HEK293 (cell line): ENCODE measurements around the gene BHLHA9.

Source experiments
- ATF2 ChIP-seq: fragments of 450-650 bp; formaldehyde crosslinking; IDR thresholded peaks from 2 replicates; pipeline ENCODE4 v1.5.1; 2016; ENCODE audit warnings: missing biosample characterization, missing genetic modification characterization, low read depth
- HOXA7 ChIP-seq: sonication (generic); formaldehyde crosslinking; IDR thresholded peaks from 2 replicates; pipeline ENCODE4 v1.8.1; 2022; ENCODE audit warnings: missing genetic modification reagents, borderline replicate concordance
- IKZF3 ChIP-seq: fragments of 450-650 bp; IDR thresholded peaks from 2 replicates; pipeline ENCODE4 v1.5.0; 2018; ENCODE audit warnings: missing biosample characterization, mild to moderate bottlenecking, missing genetic modification characterization, moderate library complexity
- RBAK ChIP-seq: fragments of 450-650 bp; formaldehyde crosslinking; IDR thresholded peaks from 2 replicates; pipeline ENCODE4 v1.5.1; 2016; ENCODE audit warnings: missing biosample characterization, missing genetic modification characterization
- REPIN1 ChIP-seq: fragments of 450-650 bp; formaldehyde crosslinking; IDR thresholded peaks from 2 replicates; pipeline ENCODE4 v1.5.1; 2017; ENCODE audit warnings: missing biosample characterization, missing genetic modification characterization, low read depth
- REST ChIP-seq: fragments of 450-650 bp; formaldehyde crosslinking; IDR thresholded peaks from 2 replicates; pipeline ENCODE4 v1.5.1; 2016; ENCODE audit warnings: missing biosample characterization, missing genetic modification characterization
- SETDB1 ChIP-seq: IDR thresholded peaks from one replicate; pipeline ENCODE4 v1.6.1; 2017; ENCODE audit warnings: mild to moderate bottlenecking, low read length, moderate library complexity, mixed read lengths; ENCODE audit not compliant: insufficient read length
- TSHZ1 ChIP-seq: fragments of 450-650 bp; formaldehyde crosslinking; IDR thresholded peaks from 2 replicates; pipeline ENCODE4 v1.5.1; 2016; ENCODE audit warnings: missing biosample characterization, missing genetic modification characterization, borderline replicate concordance
- YY1 ChIP-seq: fragments of 450-650 bp; formaldehyde crosslinking; IDR thresholded peaks from 2 replicates; pipeline ENCODE4 v1.5.1; 2018; ENCODE audit warnings: missing biosample characterization, missing genetic modification characterization
- YY2 ChIP-seq: fragments of 450-650 bp; formaldehyde crosslinking; IDR thresholded peaks from 2 replicates; pipeline ENCODE4 v1.5.1; 2016; ENCODE audit warnings: missing biosample characterization, missing genetic modification characterization
- ZNF184 ChIP-seq: fragments of 450-650 bp; IDR thresholded peaks from 2 replicates; pipeline ENCODE4 v1.5.1; 2018; ENCODE audit warnings: missing biosample characterization, mild to moderate bottlenecking, missing genetic modification characterization
- ZNF23 ChIP-seq: fragments of 450-650 bp; formaldehyde crosslinking; IDR thresholded peaks from 2 replicates; pipeline ENCODE4 v1.5.1; 2016; ENCODE audit warnings: missing biosample characterization, missing genetic modification characterization, borderline replicate concordance
- ZNF366 ChIP-seq: fragments of 450-650 bp; formaldehyde crosslinking; conservative IDR thresholded peaks from 2 replicates; pipeline ENCODE4 v1.5.1; 2016; ENCODE audit warnings: missing biosample characterization, missing genetic modification characterization
- ZNF514 ChIP-seq: fragments of 450-650 bp; formaldehyde crosslinking; IDR thresholded peaks from 2 replicates; pipeline ENCODE4 v1.5.1; 2016; ENCODE audit warnings: missing biosample characterization, missing genetic modification characterization
- ZNF530 ChIP-seq: fragments of 450-650 bp; formaldehyde crosslinking; IDR thresholded peaks from 2 replicates; pipeline ENCODE4 v1.5.1; 2016; ENCODE audit warnings: low read depth, missing biosample characterization, missing genetic modification characterization
- ZNF596 ChIP-seq: fragments of 450-650 bp; IDR thresholded peaks from 2 replicates; pipeline ENCODE4 v1.5.0; 2018; ENCODE audit warnings: missing biosample characterization, mild to moderate bottlenecking, missing genetic modification characterization, moderate library complexity
- ZNF654 ChIP-seq: fragments of 450-650 bp; formaldehyde crosslinking; IDR thresholded peaks from 2 replicates; pipeline ENCODE4 v1.5.1; 2016; ENCODE audit warnings: low read depth, missing biosample characterization, missing genetic modification characterization
- ZNF777 ChIP-seq: fragments of 450-650 bp; formaldehyde crosslinking; IDR thresholded peaks from 2 replicates; pipeline ENCODE4 v1.5.1; 2017; ENCODE audit warnings: missing biosample characterization, missing genetic modification characterization, borderline replicate concordance
- ZNF785 ChIP-seq: fragments of 450-650 bp; formaldehyde crosslinking; IDR thresholded peaks from 2 replicates; pipeline ENCODE4 v1.5.1; 2016; ENCODE audit warnings: missing biosample characterization, missing genetic modification characterization
- ZNF830 ChIP-seq: fragments of 450-650 bp; IDR thresholded peaks from 2 replicates; pipeline ENCODE4 v1.5.0; 2018; ENCODE audit warnings: missing biosample characterization, missing genetic modification characterization, low read depth, mild to moderate bottlenecking, moderate library complexity
- ZSCAN4 ChIP-seq: fragments of 450-650 bp; formaldehyde crosslinking; IDR thresholded peaks from 2 replicates; pipeline ENCODE4 v1.5.1; 2017; ENCODE audit warnings: missing biosample characterization, missing genetic modification characterization
- TF ChIP-seq, protein P1 (sequence below): fragments of 450-650 bp; formaldehyde crosslinking; IDR thresholded peaks from 2 replicates; pipeline ENCODE4 v1.5.1; 2016; ENCODE audit warnings: missing biosample characterization, missing genetic modification characterization
- TF ChIP-seq, protein P2 (sequence below): fragments of 450-650 bp; formaldehyde crosslinking; IDR thresholded peaks from 2 replicates; pipeline ENCODE4 v1.5.1; 2016; ENCODE audit warnings: missing biosample characterization, missing genetic modification characterization
- TF ChIP-seq, protein P3 (sequence below): fragments of 450-650 bp; formaldehyde crosslinking; IDR thresholded peaks from 2 replicates; pipeline ENCODE4 v1.5.1; 2017; ENCODE audit warnings: missing biosample characterization, missing genetic modification characterization

Gene BHLHA9

DNA sequence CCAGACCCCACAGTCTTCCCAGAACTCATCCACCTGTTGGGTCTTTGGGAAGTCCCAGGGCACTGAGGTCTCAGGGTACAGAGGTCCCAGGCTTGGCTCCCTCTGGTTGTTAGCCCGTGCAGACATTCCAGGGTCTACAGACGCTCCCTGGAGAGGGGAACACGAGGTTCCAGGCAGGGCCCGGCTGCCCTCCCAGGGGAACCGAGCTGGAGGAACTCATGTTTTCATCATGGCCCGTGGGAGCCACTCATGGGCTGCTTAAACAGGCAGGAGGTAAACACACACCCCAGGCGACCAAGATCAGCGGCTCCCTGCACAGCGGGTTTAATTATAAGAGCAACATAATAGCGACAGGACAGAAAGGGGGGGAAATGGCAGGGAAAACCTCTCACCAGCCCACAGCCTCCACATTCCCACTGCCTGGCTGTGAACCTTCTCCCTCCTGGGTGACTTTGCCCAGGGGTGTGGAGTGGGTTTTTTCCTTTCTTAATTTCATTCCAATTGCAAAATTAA, 45.7 kb downstream of the BHLHA9 start (continued):
- TF ChIP-seq ZNF654 (no peak), ZNF830 (tag by site-specific recombination) (no peak), REPIN1 (tag by site-specific recombination) (no peak), YY1 (tag by site-specific recombination) (peak; percentile 38; the same call in 1 of the 2 replicates), ZNF530 (tag by site-specific recombination) (no peak), ZNF366 (tag by site-specific recombination) (no peak), ZNF785 (tag by site-specific recombination) (no peak), ZNF184 (no peak), REST (no peak), ZNF514 (tag by site-specific recombination) (no peak), HOXA7 (CRISPR knock-in tag) (no peak), ATF2 (no peak), ZNF23 (tag by site-specific recombination) (no peak), IKZF3 (peak; percentile 85), ZSCAN4 (no peak), TSHZ1 (peak; percentile 66; the same call in 1 of the 2 replicates), RBAK (tag by site-specific recombination) (no peak), ZNF596 (tag by site-specific recombination) (peak; percentile 40; the same call in 1 of the 2 replicates), SETDB1 (no peak), YY2 (tag by site-specific recombination) (no peak), ZNF777 (no peak)
- TF ChIP-seq, protein P1, sequence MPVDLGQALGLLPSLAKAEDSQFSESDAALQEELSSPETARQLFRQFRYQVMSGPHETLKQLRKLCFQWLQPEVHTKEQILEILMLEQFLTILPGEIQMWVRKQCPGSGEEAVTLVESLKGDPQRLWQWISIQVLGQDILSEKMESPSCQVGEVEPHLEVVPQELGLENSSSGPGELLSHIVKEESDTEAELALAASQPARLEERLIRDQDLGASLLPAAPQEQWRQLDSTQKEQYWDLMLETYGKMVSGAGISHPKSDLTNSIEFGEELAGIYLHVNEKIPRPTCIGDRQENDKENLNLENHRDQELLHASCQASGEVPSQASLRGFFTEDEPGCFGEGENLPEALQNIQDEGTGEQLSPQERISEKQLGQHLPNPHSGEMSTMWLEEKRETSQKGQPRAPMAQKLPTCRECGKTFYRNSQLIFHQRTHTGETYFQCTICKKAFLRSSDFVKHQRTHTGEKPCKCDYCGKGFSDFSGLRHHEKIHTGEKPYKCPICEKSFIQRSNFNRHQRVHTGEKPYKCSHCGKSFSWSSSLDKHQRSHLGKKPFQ (tag by site-specific recombination), result peak; percentile 88
- TF ChIP-seq, protein P2, sequence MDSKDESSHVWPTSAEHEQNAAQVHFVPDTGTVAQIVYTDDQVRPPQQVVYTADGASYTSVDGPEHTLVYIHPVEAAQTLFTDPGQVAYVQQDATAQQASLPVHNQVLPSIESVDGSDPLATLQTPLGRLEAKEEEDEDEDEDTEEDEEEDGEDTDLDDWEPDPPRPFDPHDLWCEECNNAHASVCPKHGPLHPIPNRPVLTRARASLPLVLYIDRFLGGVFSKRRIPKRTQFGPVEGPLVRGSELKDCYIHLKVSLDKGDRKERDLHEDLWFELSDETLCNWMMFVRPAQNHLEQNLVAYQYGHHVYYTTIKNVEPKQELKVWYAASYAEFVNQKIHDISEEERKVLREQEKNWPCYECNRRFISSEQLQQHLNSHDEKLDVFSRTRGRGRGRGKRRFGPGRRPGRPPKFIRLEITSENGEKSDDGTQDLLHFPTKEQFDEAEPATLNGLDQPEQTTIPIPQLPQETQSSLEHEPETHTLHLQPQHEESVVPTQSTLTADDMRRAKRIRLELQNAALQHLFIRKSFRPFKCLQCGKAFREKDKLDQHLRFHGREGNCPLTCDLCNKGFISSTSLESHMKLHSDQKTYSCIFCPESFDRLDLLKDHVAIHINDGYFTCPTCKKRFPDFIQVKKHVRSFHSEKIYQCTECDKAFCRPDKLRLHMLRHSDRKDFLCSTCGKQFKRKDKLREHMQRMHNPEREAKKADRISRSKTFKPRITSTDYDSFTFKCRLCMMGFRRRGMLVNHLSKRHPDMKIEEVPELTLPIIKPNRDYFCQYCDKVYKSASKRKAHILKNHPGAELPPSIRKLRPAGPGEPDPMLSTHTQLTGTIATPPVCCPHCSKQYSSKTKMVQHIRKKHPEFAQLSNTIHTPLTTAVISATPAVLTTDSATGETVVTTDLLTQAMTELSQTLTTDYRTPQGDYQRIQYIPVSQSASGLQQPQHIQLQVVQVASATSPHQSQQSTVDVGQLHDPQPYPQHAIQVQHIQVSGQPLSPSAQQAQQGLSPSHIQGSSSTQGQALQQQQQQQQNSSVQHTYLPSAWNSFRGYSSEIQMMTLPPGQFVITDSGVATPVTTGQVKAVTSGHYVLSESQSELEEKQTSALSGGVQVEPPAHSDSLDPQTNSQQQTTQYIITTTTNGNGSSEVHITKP, result peak; percentile 87
- TF ChIP-seq, protein P3, sequence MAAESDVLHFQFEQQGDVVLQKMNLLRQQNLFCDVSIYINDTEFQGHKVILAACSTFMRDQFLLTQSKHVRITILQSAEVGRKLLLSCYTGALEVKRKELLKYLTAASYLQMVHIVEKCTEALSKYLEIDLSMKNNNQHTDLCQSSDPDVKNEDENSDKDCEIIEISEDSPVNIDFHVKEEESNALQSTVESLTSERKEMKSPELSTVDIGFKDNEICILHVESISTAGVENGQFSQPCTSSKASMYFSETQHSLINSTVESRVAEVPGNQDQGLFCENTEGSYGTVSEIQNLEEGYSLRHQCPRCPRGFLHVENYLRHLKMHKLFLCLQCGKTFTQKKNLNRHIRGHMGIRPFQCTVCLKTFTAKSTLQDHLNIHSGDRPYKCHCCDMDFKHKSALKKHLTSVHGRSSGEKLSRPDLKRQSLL (tag by site-specific recombination), result no peak
